CD4-positive, alpha-beta T cell treated with Interleukin-6 for 4 hours (primary cell): Measurements from ENCODE around the gene IL15RA.
"Not testable (repeated sequence)": the region's sequence is repeated elsewhere in the genome, so short reads cannot be mapped to it uniquely, and the experiment has no call there.

ENCODE experiments used
- DNase-seq: peaks from one replicate; pipeline ENCODE4 v3.0.0-alpha.2; 2020; ENCODE audit warnings: mixed read lengths

Gene IL15RA

DNA sequence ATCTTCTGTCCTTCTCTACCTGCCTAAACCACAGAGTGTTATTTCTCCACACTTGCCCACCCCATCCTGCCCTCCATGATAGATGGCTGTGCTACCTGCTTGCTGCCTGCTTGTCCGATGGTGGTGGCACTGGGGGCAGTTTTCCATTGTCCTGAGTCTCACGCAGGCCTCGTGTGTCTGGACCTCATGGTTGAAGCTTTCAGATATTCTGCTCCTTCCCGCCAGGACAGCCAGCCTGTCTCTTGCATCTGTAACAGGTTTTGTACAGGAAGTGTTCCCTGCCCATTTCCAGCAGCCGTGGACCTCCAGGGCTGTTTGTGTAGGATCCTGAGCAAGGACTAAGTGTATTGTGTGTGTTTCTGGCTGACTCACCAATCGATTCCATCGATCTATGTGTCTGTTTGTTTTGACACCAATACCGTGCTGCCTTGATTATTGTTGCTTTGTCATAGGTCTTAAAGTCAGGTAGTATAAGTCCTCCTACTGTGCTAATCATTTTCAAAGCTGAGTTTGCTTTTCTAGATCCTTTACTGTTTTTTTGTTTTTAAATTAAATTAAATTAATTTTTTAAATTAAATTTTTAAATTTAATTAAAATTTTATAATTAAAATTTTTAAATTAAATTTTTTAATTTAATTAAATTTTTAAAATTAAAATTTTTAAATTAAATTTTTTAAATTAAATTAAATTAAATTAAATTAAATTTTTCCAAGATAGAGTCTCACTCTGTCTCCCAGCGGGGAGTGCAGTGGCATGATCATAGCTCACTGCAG, 8.5 kb downstream of the IL15RA start:
- no peak for DNase-seq

DNA sequence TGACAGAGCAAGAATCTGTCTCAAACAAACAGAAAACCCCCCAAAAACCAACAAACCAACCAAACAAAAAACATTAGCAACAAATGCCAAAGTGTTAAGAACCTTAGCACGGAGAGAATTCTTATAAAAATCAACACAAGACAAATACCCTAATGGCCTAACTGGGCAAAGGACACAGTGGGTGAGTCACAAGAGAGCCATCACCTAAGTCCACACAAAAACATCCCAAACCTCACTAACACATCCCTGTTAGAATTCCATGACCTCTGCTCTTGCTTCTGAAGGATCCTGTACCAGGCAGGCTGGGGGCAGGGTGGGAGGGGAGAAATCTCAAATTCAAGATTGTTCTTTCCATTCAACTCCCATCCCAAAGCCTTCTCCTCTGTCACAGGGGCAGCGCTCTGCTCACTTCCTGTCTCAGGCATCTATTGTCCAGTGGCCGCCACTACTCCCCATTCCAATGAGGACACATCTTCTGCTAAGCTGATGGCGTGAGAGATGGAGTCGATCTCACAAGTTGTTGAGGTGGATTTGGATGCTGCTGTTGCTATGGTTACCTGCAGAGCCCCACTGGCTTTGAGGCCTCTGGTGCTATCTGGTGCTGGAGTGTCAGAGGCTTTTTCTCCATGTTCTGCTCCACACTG, 9.2 kb downstream of the IL15RA start:
- no peak for DNase-seq

GRCh38 chr10:5965266-5965665, 12.1 kb downstream of the IL15RA start:
- DNase-seq = no peak

DNA sequence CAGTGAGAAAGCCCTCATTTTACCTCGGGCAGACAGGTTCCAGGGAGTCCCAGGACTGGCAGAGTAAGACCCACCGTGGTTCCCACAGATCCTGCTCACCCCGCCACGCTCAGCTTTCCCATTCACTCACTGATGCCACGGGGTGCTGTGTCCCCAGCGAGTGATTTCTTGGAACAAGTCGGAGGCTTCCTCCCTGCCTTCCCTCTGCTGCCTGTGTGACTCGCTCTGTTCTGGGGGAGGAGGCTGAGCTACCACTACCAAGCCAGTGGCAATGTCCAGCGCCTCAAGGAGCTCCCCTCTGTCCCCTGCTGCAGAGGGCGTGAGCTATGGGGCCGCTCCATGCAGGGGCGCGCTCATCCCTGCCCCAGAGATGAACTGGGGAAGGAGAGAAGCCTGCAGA, 12.6 kb downstream of the IL15RA start:
- no peak for DNase-seq

DNA sequence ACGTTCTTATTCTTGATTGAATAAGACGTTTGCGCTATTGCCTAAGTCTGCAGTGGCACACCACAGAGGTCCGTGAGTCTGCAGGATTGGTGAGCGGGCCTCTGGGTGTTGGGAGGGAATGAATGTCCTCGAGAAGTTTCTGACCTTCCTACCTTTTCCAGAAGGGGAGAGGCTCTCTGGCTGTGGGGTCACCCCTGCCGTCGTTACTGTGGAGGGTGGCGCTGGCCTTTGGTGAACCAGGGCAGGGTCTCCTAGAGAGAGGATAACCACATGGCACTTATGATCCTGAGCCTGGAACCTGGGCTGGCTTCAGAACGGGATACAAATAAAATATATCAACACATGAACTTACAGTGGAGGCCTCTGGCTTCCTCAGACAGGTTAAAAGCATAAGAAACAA, 13.8 kb downstream of the IL15RA start:
- no peak for DNase-seq

DNA sequence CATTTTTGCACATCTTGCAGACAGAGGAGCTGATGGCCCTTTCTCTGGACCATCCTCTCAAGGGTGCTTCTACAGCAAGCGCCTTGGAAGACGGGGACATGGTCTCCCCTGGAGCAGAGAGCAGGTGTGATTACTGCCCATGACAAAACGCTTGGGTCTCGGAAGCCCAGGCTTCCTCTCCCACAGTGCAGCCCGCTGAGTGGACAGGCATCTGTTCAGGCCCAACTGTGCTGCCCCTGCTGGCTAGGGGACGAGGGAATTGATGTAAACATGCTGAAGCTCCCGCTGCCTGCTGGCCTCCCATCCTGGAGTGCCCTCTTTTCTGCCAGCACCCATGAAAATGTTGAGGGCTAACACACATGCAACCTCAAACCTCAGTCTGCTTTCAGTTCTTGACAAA, 14.3 kb downstream of the IL15RA start:
- DNase-seq = no peak

GRCh38 chr10:5962358-5962940, 14.9 kb downstream of the IL15RA start:
- DNase-seq = not testable (repeated sequence)

GRCh38 chr10:5961405-5962100, 15.8 kb downstream of the IL15RA start:
- DNase-seq = no peak

GRCh38 chr10:5960973-5961275, 16.4 kb downstream of the IL15RA start:
- DNase-seq = not testable (repeated sequence)

GRCh38 chr10:5960070-5960972, 17.0 kb downstream of the IL15RA start:
- DNase-seq = no peak

- no peak for DNase-seq
Observed at GRCh38 chr10:5959581-5960069, 17.7 kb downstream of the IL15RA start.

- DNase-seq = no peak
Observed at GRCh38 chr10:5959142-5959541, 18.2 kb downstream of the IL15RA start.

GRCh38 chr10:5958675-5959074, 18.7 kb downstream of the IL15RA start:
- DNase-seq = no peak

DNA sequence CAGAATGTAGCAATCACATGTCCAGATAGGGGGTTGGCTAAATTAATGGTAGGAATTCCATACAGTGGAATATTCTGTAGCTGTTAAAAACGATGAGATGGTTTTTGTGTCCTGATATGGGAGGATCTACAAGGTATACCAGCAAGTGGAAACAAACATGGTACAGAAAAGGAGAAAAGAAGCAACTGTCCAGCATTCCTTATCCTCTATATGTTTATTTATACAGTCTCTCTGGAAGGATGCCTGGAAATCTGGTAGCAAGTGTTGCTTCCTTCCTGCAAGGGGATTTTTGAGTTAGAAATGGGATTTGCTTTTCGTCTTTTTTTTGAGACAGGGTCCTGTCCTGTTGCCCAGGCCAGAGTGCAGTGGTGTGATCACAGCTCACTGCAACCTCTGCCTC, 19.3 kb downstream of the IL15RA start:
- no peak for DNase-seq

GRCh38 chr10:5956146-5956936, 21.0 kb downstream of the IL15RA start:
- no peak for DNase-seq

GRCh38 chr10:5953676-5954075, 23.7 kb downstream of the IL15RA start:
- no peak for DNase-seq

GRCh38 chr10:5952731-5953385, 24.5 kb downstream of the IL15RA start:
- DNase-seq = no peak

DNA sequence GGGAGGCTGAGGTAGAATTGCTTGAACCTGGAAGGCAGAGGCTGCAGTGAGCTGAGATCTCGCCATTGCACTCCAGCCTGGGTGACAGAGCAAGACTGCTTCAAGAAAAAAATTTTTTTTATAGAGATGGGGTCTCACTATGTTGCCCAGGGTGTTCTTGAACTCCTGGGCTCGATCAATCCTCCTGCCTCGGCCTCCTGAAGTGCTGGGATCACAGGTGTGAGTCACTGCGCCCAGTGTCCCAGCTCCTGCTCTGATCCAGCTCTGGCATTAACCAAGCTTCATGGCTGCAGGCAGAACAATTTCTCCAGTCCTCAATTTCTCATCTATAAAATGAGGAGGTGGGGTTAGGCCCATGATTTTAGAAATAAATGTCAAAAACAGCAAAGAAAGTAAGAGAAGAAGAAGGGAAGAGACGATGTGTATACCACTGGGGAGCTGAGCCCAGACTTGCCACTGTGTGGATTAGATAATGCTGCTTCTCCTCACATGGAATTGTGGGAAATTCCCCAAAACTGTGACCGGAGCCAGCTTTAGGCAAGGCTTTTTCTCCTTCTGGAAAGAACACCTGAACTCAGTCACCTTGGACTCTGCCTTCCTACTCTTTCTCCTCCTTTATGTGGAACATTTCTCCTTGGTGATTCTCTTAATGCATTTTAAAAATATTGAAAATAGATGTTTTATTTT, 25.5 kb downstream of the IL15RA start:
- no peak for DNase-seq

GRCh38 chr10:5951167-5951711, 26.1 kb downstream of the IL15RA start:
- DNase-seq = no peak
